Endothelial cell of hepatic sinusoid (primary cell): Measurements from ENCODE around the gene ARPIN.
"Not testable (repeated sequence)": the region's sequence is repeated elsewhere in the genome, so short reads cannot be mapped to it uniquely, and the experiment has no call there.

ENCODE experiments used
- in situ Hi-C: cut with HindIII; loops from 2 replicates; pipeline ENCODE4 v1.10.0; 2017; ENCODE audit warnings: low sequenced_read_pairs

The ARPIN gene

DNA sequence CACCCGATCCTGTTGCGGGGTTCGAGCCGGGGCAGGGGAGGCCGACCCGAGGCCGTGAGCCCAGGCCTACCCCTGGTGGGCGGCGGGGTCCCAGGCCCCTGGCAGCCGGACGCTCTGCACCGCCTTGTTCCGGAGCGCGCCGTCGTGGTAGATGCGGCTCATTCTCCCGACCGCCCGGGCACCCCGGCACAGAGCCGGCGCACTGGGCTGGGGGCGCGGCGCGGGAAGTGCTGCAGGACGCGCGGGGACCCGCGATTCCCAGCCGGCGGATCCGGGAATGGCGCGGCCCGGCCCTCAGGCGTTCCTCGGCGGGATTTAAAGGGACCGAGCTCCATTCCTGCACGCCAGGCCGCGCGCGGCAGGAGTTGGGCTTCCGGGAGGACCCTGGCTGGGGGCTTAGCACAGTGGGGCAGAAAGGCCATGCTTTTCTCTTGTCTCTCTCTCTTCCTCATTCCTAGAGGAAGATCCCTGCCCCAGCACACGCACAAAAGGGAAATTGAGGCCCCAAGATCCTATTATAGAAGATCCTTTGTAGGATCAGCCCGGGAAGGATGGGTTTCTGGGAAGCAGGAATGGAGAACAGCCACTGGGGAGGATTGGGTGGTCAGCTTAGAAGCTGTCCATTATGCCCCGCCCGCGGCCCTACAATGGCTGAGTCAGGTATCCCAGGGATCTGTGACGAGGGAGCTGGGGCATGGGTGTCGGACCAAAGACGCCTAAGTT is at the start of gene ARPIN:
Gene ARPIN (minus strand): TSS at position 279 of the 723 bp plus-strand sequence. CDS start 117 bp downstream, at position 162.
- in situ Hi-C loops, result no loop called here

DNA sequence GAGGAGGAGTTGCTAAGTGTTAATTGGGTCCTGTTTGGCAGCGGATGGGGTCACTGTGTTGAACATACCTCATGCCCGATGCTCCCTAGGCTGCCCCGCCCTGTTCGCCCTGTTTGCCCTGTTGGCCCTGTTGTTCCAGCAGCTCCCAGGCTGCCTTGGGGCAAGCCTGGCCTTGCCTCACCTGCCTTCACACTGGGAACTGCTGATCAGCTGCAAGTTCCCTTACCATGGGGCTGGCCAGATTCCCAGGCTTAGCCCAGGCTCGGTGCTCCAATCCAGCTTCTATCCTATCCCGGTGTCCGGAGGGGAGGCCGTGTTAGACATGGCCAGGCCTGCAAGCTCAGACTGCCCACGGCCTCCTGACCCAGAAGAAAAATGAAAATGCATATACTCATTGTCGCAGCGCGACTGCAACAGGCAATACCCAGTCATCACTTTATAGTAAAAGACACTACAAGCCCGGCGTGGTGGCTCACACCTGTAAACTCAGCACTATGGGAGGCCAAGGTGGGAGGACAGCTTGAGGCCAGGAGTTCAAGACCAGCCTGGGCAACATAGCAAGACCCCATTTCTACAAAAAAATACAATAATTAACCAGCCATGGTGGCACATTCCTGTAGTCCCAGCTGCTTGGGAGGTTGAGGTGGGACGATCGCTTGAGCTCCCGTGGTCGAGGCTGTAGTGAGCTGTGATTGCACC is 45.5 kb upstream of the ARPIN start:
- in situ Hi-C loops, result no loop called here

DNA sequence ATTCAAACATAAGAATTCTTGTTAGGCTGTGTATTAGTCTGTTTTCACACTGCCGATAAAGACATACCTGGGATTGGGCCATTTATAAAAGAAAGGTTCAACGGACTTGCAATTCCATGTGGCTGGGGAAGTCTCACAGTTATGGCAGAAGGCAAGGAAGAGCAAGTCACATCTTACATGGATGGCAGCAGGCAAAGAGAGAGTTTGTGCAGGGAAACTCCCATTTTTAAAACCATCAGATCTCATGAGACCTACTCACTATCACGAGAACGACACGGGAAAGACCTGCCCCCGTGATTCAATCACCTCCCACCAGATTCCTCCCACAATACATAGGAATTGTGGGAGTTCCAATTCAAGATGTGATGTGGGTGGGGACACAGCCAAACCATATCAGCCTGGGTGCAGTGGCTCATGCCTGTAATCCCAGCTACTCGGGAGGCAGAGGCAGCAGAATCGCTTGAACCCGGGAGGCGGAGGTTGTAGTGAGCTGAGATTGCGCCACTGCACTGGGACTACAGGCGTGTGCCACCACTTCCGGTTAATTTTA is 42.8 kb upstream of the ARPIN start:
- in situ Hi-C loops, result not testable (repeated sequence)

- in situ Hi-C loops, result no loop called here
Observed at GRCh38 chr15:89954541-89954940, 41.8 kb upstream of the ARPIN start.

DNA sequence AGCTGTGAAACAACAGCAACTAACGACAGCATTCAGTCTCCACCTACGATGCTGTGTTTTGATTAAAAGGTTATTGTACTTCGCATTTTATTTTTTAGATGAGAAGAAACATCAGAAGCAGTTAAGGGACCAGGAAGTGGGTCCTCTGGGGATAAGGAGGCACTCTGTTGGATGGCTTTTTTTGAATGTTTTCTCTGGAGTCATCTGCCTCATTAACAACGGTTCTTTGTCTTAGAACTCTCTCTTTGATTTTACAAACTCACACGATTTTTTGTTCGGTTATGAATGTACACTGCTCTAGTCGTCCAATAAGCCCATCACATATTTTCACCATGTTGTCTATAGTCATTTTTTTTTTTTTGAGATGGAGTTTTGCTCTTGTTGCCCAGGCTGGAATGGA is 36.0 kb upstream of the ARPIN start:
- in situ Hi-C loops, result no loop called here

GRCh38 chr15:89947385-89947784 is 34.6 kb upstream of the ARPIN start:
- in situ Hi-C loops, result no loop called here

- in situ Hi-C loops, result no loop called here
Observed at GRCh38 chr15:89946681-89947299, 34.0 kb upstream of the ARPIN start.

DNA sequence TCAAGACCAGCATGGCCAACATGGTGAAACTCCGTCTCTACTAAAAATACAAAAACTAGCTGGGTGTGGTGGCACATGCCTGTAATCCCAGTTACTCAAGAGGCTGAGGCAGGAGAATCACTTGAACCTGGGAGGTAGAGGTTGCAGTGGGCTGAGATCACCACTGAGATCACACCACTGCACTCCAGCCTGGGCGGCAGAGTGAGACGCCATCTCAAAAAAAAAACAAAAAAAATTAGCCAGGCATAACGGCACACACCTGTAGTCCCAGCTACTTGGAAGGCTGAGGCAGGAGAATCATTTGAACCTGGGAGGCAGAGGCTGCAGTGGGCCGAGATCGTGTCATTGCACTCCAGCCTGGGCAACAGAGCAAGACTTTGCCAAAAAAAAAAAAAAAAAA is 31.0 kb upstream of the ARPIN start:
- in situ Hi-C loops, result not testable (repeated sequence)

DNA sequence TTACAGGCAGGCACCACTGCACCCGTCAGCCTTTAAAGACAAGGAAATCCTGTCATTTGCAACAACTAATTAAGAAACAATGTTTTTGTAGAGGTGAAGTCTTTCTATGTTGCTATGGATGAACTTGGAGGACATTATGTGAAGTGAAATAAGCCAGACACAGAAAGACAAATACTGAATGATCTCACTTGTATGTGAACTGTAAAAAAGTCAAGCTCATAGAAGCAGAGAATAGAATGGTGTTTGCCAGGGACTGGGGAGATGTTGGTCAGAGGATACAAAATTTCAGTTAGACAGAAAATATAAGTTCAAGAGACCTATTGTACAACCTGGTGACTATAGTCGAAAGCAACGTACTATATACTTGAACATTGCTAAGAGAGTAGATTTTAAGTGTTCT is 27.2 kb upstream of the ARPIN start:
- in situ Hi-C loops, result no loop called here

GRCh38 chr15:89939377-89939776 is 26.6 kb upstream of the ARPIN start:
- in situ Hi-C loops, result not testable (repeated sequence)

- in situ Hi-C loops, result no loop called here
Observed at GRCh38 chr15:89937365-89938350, 24.9 kb upstream of the ARPIN start.

DNA sequence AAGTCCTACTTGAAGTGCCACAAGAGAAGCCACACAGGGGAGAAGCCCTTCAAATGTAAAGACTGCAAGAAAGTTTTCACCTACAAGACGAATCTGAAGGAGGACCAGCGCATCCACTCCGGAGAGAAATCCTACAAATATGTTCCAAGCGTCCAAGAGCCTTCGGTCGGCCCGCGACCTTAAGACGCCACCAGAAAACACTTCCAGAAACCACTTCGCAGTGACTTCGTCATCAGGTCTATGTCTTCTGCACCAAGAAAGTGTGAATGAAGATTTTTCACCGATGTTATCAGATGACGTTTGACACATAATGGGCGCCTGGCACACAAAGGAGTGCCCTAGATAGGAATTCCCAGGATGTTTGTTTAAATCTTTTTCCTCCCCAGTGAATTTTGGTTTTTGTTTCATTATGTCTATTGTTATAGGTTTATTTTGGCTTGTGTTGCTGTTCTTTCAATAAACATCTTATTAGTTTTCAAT is 24.1 kb upstream of the ARPIN start:
- in situ Hi-C loops, result no loop called here

GRCh38 chr15:89936051-89936785 is 23.5 kb upstream of the ARPIN start:
- in situ Hi-C loops, result no loop called here

DNA sequence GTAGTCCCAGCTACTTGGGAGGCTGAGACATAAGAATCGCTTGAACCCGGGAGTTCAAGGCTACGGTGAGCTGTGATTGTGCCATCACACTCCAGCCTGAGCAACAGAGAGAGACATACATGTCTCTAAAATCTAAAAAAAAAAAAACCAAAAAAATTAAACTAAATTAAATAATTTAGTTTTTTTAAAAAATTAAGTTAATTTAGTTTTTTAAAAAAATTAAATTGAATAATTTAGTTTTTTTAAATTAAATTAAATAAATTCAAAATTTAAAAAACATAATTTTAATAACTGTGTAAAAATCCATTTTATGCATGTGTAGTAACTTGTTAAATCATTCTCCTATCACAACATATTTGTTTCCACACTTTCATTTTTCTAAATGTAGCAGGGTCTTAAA is 20.1 kb upstream of the ARPIN start:
- in situ Hi-C loops, result no loop called here

DNA sequence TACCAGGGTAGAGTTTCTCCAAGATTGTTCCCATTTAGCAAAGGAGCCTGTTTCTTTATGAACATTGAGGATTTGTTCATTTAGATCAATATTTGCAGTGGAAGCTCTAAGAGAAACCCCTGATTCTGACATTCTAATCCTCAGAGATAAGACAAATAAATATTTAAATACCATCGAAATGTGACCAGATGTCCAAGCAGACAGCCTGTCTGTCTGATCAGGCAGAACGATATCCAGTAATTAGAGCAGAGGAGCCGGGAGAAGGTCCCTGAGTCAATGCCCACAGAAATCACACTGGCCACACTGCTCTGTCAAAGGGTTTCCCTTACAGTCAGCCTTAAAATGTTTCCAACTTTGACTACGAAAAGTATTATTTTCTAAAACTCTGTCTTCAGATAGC is 15.7 kb upstream of the ARPIN start:
- in situ Hi-C loops, result no loop called here

GRCh38 chr15:89926158-89926557 is 13.4 kb upstream of the ARPIN start:
- in situ Hi-C loops, result no loop called here

- in situ Hi-C loops, result no loop called here
Observed at GRCh38 chr15:89917442-89918101, 4.8 kb upstream of the ARPIN start.

GRCh38 chr15:89916660-89917059 is 3.9 kb upstream of the ARPIN start:
- in situ Hi-C loops, result no loop called here

DNA sequence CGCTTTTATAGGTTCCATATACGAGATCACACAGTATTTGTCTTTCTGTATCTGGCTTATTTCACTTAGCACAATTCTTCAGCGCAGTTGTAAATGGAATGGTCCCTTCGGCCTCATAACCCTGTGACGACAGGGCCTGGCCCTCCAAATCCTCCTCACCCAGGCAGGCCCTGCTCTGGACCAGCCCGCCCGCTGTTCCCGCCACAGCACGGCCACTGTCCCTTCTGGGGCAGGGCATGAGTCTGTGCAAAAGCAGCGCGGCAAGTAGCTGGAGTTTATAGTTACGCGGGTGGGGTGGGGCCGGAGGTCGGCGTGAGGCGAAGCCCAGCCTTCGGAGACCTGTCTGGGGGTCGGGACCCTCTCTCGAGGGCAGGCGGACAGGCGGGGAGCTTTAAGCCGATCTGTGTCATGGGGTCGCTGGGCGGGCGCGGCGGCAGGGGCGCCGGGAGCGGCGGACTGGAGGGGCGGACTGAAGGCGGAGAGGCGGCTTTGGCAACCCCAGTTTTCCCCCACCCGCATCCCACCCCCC is 543 bp downstream of the ARPIN start:
- in situ Hi-C loops, result no loop called here
